HK-2 (cell line): ENCODE measurements around the gene CST6.
A peak's percentile ranks its signal among the peaks of the same experiment; 100 is the strongest.
"Not testable (repeated sequence)": the region's sequence is repeated elsewhere in the genome, so short reads cannot be mapped to it uniquely, and the experiment has no call there.

Experiments
- DNase-seq: peaks from one replicate; pipeline ENCODE4 v3.0.0-alpha.2; 2018; ENCODE audit not compliant: unreplicated experiment

Gene CST6

GRCh38 chr11:66015454-66015881 lies 3.7 kb downstream of the CST6 start:
- peak; percentile 69 for DNase-seq

- DNase-seq = no peak
Observed at GRCh38 chr11:66015936-66016792, 4.4 kb downstream of the CST6 start.

- no peak for DNase-seq
Observed at GRCh38 chr11:66016793-66017177, 5.0 kb downstream of the CST6 start.

DNA sequence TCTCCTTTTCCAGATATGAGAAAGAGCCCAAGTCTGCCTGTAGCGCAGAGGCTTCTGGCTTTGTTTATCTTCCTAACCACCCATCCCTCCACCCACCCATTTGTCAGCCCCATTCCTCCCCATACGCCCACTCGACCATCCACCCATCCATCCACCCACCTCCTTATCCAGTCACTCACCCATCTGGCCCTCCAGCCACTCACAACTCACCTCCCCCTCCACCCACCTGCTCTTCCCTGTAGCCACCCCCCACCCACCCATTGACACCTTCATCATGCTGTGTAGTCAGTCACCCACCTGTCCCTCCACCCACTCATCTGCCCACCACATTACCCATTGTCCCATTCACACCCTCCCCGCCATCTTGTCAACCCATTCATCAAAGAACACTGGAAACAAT lies 5.5 kb downstream of the CST6 start:
- DNase-seq = no peak

DNA sequence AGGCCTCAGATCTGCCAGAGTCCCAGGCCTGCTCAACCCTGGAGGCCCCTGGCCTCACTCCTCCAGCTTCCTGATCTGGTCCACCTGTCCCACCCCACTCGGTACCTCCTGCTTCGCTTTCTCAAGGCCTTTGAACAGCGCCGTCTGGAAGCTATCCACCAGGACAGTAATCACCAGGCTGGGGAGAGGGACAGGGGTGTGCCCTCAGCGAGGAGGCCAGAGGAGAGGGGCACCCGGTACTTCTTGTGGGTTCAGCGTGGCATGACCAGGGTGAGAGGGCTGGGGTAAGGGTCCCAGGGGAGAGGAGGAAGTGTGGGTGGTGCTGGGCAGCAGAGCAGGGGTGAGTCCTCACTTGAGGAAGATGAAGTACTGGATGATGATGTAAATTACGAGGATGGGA lies 8.4 kb downstream of the CST6 start:
- DNase-seq = no peak

DNA sequence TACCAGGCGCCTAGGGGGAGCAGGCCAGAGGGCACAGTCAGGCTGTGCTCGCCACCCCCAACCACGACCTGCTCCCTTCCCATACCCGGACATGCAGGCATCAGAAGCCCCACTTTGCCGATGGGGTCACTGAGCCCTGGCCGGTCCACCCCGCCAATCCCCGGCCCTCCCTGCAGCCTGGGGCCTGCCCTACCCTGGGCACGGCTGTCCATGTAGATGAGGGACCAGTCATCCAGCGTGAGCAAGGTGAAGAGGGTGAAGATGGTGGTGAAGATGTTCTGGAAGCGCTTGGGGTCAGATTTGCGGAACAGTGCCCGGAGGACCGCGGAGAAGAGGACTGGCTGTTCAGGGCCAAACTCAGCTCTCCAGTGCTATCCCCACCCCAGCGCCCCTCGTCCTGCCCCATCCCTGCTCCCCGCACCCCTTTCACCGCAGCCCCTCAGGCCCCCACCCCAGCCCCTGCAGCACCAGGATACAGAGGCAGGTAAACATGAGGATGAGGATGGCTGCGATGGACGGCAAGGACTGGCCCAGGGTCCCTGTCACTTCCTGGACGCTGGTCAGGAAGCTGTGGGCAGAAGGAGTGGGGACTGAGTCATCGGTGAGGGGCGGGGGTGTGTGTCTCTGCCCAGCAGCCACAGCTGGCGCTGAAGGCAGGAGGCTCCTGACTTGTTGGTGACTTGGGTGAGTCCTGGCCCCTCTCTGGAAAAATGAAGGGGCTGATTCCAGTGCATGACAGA lies 9.0 kb downstream of the CST6 start:
- peak; percentile 74 for DNase-seq

GRCh38 chr11:66022401-66023185 lies 10.8 kb downstream of the CST6 start:
- peak; percentile 73 for DNase-seq

- not testable (repeated sequence) for DNase-seq
Observed at GRCh38 chr11:66023186-66023440, 11.3 kb downstream of the CST6 start.

GRCh38 chr11:66026017-66026529 lies 14.3 kb downstream of the CST6 start, which contains the start of gene CATSPER1:
Gene CATSPER1 (minus strand): TSS chr11:66026479. CDS start chr11:66026379, 100 bp downstream.
- no peak for DNase-seq

DNA sequence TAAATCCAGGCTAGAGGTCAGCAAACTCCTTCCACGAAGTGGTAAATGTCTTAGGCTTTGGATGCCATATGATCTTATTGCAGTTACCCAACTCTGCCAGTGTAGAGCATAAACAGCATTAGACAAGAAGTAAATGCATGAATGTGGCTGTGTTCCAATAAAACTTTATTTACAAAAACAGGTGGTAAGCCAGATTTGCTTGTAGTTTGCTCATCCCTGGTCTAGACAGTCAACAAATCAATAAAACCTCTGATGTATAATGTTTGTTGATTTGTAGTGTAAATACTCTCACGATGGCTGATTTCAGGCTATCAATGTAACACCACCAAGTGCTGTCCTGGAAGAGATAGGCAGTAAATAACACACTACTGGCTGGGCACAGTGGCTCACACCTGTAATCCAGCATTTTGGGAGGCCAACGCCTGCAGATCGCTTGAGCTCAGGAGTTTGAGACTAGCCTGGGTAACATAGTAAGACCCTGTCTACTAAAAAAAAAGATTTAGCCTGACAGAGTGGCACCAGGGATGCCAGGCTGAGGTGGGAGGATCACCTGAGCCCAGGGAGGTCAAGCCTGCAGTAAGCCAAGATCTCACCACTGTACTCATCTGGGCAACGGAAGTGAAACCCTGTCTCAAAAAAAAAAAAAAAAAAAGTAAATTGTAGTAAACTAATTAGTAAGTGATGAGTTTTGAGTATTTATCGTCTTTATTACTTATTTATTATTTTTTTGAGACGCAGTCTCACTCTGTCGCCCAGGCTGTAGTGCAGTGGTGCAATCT lies 21.3 kb downstream of the CST6 start:
- DNase-seq = no peak

- DNase-seq = no peak
Observed at GRCh38 chr11:66035653-66036333, 24.0 kb downstream of the CST6 start.

DNA sequence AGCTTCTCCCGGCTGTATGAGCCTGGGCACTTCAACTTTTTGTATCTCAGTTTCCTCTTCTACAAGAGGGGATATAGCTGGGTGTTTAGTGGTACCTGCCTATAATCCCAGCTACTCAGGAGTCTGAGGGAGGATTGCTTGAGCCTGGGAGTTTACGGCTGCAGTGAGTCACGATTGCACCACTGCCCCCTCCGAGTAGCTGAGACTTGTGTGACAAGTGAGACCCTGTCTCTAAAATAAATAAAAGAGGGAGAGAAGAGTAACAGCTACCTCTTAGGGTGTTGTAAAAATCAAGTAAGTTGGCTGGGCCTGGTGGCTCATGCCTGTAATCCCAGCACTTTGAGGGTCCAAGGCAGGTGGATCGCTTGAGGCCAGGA lies 24.5 kb downstream of the CST6 start:
- DNase-seq = no peak

GRCh38 chr11:66037327-66037726 lies 25.5 kb downstream of the CST6 start:
- DNase-seq = no peak

- DNase-seq = no peak
Observed at GRCh38 chr11:66039765-66040164, 28.0 kb downstream of the CST6 start.

GRCh38 chr11:66042227-66042995 lies 30.6 kb downstream of the CST6 start:
- no peak for DNase-seq

- DNase-seq = no peak
Observed at GRCh38 chr11:66042996-66043906, 31.4 kb downstream of the CST6 start.

- no peak for DNase-seq
Observed at GRCh38 chr11:66044757-66045156, 32.9 kb downstream of the CST6 start.

DNA sequence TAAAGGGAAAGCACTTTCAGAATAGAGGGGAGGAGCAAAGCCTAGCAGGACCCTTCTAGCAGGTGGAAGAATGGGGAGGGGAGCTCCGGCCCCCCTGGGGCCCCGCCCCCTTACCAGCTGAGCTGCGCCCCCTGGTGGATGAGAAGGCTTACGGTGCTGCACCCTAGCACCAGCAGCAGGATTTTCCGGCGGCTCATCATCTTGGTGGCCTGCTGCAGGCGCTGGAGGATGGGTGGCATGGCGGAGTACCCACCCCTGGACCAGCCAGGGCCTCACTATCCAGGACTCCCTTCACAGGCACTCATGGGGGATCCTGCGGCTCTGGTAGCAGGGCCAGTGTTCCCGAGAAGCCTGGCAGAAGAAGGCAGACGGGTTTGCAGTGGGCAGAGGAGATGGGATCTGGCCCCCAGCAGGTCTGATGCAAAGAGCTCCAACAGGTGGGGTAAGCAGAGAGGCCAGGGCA lies 33.4 kb downstream of the CST6 start:
- DNase-seq = peak; percentile 47

GRCh38 chr11:66046901-66047300 lies 35.1 kb downstream of the CST6 start:
- no peak for DNase-seq
